ENCODE data around the gene TMEM120A.

The TMEM120A gene

DNA sequence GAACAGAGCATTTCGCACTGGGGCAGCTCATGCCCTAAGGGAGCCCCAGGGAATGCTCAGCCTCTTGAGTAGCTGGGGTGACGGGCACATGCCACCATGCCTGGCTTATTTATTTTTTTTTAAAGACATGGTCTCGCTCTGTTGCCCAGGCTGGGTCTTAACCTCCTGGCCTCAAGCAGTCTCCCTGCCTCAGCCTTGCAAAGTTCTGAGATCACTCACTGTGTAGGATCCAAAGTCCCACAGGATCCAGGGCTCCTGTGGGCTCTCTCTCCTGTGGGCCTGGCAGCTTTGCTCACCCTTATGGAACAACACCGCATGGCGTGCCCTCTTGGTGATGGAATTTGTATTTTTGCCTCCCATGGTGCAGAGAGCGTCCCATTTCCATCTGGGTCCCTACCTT, 34.0 kb downstream of the TMEM120A start:
- DNase-seq (ENCODE audit: low read depth in 2 of 2), result no peak

DNA sequence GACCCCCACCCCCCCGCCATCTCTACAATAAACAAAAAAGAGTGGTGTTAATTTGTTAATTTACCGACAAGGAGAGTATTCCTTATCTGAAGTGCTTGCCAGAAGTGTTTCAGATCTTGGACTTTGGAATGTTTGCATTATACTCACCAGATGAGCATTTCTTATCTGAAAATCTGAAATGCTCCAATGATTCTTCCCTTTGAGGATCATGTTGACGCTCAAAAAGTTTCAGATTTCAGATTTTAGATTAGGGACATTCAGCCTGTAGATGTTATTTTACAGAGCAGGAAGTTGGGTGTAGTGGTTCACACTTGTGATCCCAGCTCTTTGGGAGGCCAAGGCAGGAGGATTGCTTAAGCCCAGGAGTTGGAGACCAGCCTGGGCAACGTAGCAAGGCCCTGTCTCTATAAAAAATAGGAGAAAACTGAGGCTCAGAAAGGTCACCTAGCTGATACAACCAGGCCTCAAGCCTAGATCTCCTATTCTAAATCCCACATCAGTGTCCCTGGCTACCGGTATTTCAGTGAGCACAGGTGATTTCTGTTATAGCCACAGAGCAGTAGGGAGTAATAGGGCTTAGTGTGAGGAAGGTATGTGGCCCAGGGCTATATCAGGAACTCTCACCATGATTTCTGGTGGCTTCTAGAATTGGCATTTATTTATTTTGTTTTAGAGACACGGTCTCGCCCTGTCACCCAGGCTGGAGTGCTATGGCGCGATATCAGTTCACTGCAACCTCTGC, 35.4 kb downstream of the TMEM120A start:
- no peak for DNase-seq (ENCODE audit: low read depth in 2 of 2)

DNA sequence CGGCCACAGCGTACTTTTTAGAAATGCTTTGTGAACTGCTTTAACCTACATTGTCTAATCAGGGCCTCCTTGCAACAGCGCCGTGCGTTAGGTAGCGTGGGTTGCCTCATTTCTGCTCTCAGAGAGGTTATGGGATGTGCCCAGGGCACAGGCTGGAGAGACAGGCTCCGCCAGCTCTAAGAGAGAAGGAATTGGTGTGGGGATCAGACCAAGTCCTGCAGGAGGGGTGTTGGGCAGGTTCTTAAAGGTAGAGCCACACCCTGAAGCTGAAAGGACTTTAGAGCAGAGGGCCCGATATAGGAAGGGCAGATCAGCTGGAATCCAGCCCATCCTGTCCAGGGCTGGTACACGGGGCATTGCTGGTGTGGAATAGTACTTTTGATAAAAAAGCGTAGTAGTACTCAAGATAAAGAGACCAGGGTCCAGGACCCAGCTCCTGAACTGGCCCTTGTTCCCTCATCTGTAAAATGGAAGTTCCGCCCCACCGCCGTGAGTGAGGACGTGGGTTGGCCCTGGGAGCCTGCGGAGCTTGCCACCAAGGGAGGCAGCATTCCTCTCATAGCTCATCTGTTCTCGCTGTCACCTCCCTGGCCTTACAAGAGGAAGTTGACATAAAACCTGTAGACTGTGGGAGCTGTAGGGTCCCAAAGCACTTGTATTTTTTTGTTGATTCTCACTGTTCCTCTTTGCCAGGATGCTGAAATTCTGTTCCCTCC, 37.2 kb downstream of the TMEM120A start:
- DNase-seq (ENCODE audit: low read depth in 2 of 2), result no peak

DNA sequence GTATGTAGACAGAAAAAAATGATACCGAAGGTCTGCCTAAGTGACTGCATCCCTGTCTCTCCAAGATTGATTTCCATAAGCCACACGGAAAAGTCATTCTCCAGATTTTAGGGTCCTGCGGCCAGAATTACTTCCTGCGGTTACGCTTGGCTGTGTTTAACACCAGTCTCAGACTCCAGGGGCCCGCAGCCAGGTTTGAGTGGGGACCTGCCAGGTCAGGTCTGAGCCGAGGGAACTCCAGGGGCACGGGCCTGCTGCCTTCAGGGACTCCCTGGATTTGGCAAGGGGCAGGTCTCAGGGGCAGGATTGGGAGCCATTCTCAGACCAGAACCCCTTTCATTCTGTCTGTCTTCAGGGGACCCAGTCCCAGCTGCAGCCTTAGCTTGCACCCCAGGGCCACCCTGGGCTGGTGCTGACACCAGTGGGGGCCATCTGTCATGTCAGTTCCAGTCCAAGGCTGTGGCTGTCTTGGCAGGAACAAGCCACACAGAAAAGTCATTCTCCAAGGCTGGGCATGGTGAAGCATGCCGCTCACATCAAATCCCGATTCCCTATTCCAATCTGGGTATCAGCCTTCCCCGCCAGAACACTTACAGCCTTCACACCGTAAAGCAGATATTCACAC, 39.0 kb downstream of the TMEM120A start:
- no peak for DNase-seq (ENCODE audit: low read depth in 2 of 2)

DNA sequence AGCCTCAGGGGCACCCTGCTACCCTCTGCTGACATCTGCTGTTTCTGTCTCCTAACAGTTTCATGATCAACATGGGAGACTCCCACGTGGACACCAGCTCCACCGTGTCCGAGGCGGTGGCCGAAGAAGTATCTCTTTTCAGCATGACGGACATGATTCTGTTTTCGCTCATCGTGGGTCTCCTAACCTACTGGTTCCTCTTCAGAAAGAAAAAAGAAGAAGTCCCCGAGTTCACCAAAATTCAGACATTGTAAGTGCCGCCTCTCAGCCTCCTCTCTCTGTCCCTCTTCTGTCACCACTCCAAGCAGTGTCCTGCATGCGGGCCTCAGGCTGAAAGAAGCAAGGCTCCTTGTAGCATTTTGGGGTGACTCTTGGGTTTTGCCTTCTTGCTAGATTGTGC, 40.5 kb downstream of the TMEM120A start:
- no peak for DNase-seq (ENCODE audit: low read depth in 2 of 2)

DNA sequence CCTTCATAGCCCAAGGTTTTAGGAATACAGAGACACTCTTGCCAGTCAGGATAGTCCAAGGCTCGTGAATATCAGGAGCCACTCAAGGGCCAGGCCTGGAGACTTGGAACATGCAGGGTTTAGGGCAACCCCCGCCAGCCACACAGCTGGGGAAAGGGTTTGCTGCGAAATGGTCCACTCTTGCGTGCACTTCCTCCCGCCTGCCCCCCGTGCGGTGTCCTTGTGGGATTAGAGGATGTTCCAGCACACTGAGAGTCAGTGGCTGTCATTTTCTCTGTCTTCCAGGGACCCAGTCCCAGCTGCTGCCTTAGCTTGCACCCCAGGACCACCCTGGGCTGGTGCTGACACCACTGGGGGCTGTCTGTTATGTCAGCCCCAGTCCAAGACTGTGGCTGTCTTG, 41.0 kb downstream of the TMEM120A start:
- DNase-seq (ENCODE audit: low read depth in 2 of 2), result no peak

DNA sequence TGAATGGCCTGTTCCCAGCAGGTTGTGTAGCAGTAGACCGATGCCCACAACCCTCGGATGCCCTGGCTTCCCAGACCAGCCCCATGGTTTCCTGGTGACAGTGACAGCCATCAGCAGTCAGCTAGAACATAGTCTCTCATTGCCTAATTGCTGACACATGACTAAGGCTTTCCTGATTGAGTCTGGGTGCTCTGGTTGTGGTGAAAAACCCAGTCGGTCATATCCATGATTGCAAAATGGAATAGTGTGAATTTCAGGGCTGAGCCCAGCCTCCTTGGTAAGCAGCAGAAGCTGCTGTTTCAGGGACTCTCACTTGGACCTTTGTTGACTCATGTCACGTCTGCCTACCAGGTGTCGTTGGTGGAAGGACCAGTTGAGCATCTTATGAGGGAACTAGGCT, 42.9 kb downstream of the TMEM120A start:
- no peak for DNase-seq (ENCODE audit: low read depth in 2 of 2)

DNA sequence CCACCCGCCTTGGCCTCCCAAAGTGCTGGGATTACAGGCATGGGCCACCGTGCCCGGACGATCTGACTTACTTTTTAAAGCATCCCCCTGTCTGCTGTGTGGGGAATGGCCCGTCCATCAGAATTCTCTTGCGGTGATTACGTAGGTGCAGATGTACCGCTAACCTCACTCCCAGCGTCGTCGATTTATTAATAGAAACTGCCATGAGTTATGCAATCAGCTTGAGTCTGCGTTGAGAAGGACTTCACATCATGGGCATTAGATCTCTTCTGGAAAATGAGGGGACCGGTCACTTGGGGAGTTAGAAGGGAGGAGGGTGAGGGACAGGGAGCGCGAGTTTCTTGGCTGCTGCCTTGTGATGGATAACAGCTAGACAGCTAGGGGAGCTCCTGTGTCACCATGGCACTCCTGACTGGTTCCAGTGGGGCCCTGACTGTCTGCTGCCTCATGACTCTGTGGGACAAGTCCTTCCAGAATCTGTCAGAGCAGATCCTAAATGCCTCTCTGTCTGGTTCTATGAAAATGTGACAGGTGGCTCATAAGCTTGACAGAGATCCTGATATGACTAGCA, 44.2 kb downstream of the TMEM120A start:
- no peak for DNase-seq (ENCODE audit: low read depth in 2 of 2)

DNA sequence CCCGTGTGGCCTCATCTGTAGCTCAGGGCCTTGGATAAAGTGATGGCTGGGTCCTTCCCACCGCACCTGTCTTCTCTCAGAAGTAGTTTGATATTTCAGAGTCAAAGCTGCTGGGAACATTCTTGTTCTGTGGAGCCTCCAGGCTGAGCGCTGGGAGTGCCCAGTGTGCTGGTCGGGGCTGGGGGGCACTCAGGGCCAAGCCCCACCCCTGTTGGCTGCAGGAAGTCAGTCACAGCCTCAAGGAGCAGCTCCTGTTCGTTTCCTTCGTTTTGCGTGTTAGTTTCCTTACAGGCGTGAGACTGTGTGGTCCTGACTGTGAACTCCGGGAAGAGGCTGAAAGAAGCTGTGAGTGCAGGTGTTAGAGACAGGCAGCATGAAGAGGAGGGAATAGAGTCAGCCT, 46.2 kb downstream of the TMEM120A start:
- no peak for DNase-seq (ENCODE audit: low read depth in 2 of 2)

DNA sequence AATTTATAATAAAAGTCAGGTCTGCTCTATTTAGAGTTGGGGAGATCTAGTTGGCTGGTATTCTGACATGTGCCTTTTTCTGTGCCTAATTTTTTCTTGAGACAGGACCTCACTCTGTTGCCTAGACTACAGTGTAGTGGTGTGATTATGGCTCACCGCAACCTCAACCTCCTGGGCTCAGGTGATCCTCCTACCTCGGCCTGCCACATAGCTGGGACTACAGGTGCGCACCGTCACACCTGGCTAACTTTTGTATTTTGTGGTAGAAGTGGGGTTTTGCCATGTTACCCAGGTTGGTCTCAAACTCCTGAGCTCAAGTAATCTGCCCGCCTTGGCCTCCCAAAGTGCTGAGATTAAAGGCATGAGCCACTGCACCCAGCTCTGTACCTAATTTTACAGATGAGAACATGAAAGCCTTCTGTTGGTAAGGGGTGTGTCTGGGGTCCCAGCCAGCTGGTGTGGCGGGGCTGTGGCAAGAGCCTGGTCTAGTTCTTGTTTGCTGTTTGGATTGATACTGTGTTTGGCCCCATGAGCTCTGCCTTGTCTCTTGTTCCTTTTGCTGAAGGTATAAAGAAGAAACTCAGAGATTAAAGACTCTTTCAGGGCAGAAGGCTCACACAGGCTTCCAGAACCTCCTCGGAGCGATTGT, 48.1 kb downstream of the TMEM120A start:
- DNase-seq (ENCODE audit: low read depth in 2 of 2), result no peak

DNA sequence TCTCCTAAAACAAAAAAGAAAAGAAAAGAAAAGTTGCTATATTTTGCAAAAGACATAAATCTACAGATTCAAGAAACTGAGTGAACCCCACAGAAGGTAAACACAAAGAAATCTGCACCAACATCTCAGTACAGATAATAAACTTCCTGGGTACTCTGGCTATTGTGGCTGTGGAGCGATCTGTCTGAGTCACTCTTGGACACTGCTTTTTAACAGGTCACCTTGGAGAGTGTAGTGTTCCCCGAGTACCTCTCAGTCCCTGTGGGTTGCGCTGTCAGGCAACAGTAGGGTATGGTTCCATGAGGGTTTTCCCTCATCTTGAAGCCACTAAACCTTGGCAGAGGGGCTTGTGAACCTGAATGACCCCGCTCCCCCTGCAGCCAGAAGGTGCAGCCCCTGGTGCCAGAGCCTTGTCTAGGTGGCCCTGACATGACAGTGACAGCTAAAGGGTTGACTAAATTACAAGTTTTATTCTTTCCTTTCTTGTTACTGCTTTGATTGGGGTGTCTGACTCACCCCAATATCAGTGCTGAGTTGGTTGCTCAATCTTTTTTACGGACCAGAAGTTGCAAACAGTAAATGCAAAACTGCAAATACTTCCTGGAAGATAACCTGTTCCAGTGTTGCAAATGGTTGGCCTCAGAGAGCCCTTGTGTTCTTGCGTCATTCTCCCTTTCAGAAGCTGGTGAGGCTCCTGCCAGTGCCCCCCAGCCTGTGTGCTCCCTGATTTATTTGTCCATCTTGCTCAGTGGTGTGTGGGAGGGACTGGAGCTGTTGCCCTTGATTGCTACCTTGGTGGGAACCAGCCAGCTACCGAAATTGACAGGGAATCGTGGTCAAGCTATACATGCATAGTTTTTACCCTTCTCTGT, 48.9 kb downstream of the TMEM120A start:
- DNase-seq (ENCODE audit: low read depth in 2 of 2), result no peak

DNA sequence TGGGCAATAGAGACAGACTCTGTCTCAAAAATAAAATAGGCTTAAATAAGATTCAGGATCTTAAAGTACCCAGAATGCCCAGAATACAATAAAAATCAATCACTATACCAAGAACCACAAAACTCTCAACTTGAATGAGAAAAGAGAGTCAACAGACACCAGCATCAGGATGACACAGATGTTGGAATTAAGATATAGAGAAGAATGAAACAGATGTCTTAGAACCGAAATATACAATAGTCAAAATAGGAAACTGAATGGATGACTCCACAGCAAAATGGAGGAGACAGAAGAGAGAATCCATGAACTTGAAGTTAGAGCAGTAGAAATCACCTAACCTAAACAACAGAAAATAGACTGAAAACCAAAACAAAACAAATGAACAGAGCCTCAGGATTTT, 49.9 kb downstream of the TMEM120A start:
- no peak for DNase-seq (ENCODE audit: low read depth in 2 of 2)

DNA sequence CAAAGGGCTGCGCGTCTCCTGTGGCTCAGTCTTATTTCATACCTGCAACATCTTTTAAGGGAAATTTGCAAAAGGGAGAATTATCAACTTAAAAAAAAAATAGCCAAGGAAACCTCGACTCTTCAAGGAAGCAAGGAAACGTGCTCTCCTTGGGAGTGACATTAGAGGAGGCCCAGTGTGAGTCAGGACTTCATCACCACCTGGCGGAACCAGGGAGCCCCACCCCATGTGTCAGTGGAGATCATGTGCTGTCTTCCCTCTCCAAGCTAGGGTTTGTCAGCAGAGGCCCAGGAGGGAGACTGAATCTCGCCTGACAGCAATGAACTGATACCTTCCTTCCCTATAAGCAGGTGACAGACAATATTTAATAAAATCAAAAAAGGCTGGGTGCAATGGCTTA, 50.5 kb downstream of the TMEM120A start:
- DNase-seq (ENCODE audit: low read depth in 2 of 2), result no peak

DNA sequence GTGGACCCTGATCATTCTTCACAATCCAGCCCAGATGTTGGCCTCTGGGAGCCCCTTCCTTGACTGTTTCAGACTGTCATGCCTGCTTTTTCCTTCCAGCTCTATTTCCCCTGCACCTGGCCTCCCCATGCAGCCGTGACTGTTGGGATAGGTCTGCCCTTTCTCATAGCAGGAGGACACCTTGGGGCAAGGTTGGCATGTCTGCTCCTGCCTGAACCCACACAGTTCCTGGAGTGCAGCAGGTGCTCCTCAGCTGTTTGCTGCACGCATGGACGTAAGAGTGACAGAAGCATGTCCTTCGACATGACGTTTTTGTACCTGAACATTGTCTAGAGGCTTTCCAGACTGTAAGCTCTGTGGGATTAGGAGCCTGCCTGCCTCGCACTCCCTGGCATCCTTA, 55.5 kb downstream of the TMEM120A start:
- no peak for DNase-seq (ENCODE audit: low read depth in 2 of 2)

DNA sequence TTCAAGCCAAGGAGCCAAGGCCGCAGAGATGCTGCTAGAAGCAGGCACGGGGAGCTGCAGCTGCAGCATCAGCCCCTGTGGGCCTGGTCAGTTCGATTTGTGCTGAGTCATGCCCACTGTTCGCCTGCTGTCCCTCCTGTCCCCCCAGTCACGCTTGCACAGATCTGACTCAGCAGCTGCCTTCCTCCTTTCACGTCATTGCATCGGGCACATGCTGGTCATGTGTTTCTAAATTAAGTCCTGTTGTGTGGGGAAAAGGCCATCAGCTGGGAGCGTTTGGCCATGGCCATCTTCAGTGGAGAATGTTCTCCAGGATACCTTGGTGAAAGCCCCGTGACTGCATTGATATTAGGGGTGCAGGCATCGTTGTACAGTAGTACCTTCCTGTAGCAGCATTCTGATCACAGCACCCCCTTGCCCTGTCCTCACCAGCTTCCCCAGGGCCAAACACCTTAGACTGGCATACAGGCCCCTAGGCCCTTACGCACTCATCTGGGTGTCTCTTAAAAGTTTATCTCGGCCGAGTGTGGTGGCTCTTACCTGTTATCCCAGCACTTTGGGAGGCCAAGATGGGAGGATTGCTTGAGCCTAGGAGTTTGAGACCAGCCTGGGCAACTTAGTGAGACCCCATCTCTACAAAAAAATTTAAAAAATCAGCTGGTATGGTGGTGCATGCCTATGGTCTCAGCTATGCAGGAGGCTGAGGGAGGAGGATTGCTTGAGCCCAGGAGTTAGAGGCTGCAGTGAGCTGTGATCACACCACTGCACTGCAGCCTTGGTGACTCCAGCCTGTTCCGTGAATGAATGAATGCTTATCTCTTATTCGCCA, 56.2 kb downstream of the TMEM120A start:
- no peak for DNase-seq (ENCODE audit: low read depth in 2 of 2)

Data from stimulated activated CD8-positive, alpha-beta memory T cell treated with anti-CD3 and anti-CD28 coated beads, Interleukin-15, amount 100 ng/mL, for 48 hours (primary cell).